Measurements from ENCODE around the gene RELB.
A peak's percentile ranks its signal among the peaks of the same experiment; 100 is the strongest.

Gene RELB

GRCh38 chr19:45027371-45027770 is 26.1 kb downstream of the RELB start:
- DNase-seq = no peak

GRCh38 chr19:45030825-45031224 is 29.6 kb downstream of the RELB start:
- DNase-seq = no peak

GRCh38 chr19:45032421-45032820 is 31.2 kb downstream of the RELB start:
- no peak for DNase-seq

- DNase-seq = no peak
These were observed 34.5 kb downstream of the RELB start for GRCh38 chr19:45035755-45036154.

- no peak for DNase-seq
These were observed 36.3 kb downstream of the RELB start for GRCh38 chr19:45037393-45038169.

GRCh38 chr19:45038931-45039893 is 37.9 kb downstream of the RELB start, which contains the start of gene CLASRP:
CLASRP (plus strand) TSS chr19:45039045; CDS start chr19:45040213, 1,168 bp downstream.
- peak; percentile 92 for DNase-seq

GRCh38 chr19:45040059-45040771 is 39.0 kb downstream of the RELB start:
- DNase-seq = no peak

GRCh38 chr19:45041125-45041524 is 39.9 kb downstream of the RELB start:
- DNase-seq = no peak

GRCh38 chr19:45045671-45046353 is 44.5 kb downstream of the RELB start:
- DNase-seq = no peak

GRCh38 chr19:45046355-45046754 is 45.1 kb downstream of the RELB start:
- no peak for DNase-seq

- DNase-seq = no peak
These were observed 46.0 kb downstream of the RELB start for GRCh38 chr19:45047188-45047797.

GRCh38 chr19:45049073-45049736 is 47.9 kb downstream of the RELB start:
- DNase-seq = no peak

GRCh38 chr19:45050036-45050435 is 48.8 kb downstream of the RELB start:
- DNase-seq = no peak

- DNase-seq = no peak
These were observed 50.8 kb downstream of the RELB start for GRCh38 chr19:45051929-45052579.

GRCh38 chr19:45056831-45057230 is 55.6 kb downstream of the RELB start:
- DNase-seq = no peak

GRCh38 chr19:45057444-45057843 is 56.2 kb downstream of the RELB start:
- DNase-seq = no peak

GRCh38 chr19:45058622-45059159 is 57.4 kb downstream of the RELB start:
- DNase-seq = no peak

GRCh38 chr19:45059258-45059965 is 58.1 kb downstream of the RELB start:
- DNase-seq = peak; percentile 87

GRCh38 chr19:45061965-45062364 is 60.7 kb downstream of the RELB start:
- no peak for DNase-seq

Measured in activated CD4-positive, alpha-beta T cell treated with anti-CD3 and anti-CD28 coated beads, Interleukin-2, Interleukin-6, amounts not matched to agents 100 ng/mL and 50 ng/mL, durations not matched to agents 16 hours and 8 hours (primary cell).